Measurements from ENCODE around the gene FBXO45.

- TF ChIP-seq, protein P1, sequence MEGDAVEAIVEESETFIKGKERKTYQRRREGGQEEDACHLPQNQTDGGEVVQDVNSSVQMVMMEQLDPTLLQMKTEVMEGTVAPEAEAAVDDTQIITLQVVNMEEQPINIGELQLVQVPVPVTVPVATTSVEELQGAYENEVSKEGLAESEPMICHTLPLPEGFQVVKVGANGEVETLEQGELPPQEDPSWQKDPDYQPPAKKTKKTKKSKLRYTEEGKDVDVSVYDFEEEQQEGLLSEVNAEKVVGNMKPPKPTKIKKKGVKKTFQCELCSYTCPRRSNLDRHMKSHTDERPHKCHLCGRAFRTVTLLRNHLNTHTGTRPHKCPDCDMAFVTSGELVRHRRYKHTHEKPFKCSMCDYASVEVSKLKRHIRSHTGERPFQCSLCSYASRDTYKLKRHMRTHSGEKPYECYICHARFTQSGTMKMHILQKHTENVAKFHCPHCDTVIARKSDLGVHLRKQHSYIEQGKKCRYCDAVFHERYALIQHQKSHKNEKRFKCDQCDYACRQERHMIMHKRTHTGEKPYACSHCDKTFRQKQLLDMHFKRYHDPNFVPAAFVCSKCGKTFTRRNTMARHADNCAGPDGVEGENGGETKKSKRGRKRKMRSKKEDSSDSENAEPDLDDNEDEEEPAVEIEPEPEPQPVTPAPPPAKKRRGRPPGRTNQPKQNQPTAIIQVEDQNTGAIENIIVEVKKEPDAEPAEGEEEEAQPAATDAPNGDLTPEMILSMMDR (IDR thresholded peaks at IDR 0.05) = no peak
- TF ChIP-seq EZH2 (IDR thresholded peaks at IDR 0.05; ENCODE audit: borderline replicate concordance, insufficient read depth, low read depth, low read length, poor library complexity, severe bottlenecking) = no peak
These were observed 10.0 kb upstream of the FBXO45 start for GRCh38 chr3:196558476-196558875.
